WI38 (cell line): ENCODE results near the gene PLD1.

ENCODE experiments used
- H3K4me3 ChIP-seq: 2 replicates; pipeline ENCODE4 v1.5.1; 2011; ENCODE audit warnings: low read depth, mild to moderate bottlenecking, control low read depth, low read length
- TF ChIP-seq, protein P1 (sequence below): IDR thresholded peaks from 2 replicates; pipeline ENCODE4 v1.5.1; 2012; ENCODE audit warnings: low read depth, mild to moderate bottlenecking, control low read depth, low read length

The PLD1 gene

DNA sequence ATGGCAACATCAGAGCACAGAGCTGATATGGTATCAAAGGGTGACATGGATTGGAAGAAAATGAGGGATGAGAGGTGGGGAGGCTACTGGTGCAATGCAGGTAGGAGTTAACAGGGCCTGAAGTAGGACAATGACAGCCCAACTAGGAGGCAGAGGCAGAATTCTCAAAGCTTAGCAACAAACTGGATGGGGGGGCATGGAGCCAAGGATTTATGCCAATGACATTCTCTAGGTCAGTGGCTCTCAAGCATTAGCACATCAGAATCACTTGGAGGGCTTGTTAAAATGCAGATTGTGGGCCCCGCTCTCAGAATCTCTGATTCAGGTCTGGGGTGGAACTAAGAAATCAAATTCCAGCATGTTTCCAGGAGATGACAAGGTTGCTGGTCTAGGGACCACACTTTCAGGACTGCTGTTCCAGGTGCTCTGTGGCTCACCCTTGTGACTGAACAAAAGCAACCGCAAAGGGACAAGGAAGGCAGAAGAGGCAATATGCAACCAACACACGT lies 252.0 kb downstream of the PLD1 start:
- TF ChIP-seq, protein P1, sequence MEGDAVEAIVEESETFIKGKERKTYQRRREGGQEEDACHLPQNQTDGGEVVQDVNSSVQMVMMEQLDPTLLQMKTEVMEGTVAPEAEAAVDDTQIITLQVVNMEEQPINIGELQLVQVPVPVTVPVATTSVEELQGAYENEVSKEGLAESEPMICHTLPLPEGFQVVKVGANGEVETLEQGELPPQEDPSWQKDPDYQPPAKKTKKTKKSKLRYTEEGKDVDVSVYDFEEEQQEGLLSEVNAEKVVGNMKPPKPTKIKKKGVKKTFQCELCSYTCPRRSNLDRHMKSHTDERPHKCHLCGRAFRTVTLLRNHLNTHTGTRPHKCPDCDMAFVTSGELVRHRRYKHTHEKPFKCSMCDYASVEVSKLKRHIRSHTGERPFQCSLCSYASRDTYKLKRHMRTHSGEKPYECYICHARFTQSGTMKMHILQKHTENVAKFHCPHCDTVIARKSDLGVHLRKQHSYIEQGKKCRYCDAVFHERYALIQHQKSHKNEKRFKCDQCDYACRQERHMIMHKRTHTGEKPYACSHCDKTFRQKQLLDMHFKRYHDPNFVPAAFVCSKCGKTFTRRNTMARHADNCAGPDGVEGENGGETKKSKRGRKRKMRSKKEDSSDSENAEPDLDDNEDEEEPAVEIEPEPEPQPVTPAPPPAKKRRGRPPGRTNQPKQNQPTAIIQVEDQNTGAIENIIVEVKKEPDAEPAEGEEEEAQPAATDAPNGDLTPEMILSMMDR = no peak

DNA sequence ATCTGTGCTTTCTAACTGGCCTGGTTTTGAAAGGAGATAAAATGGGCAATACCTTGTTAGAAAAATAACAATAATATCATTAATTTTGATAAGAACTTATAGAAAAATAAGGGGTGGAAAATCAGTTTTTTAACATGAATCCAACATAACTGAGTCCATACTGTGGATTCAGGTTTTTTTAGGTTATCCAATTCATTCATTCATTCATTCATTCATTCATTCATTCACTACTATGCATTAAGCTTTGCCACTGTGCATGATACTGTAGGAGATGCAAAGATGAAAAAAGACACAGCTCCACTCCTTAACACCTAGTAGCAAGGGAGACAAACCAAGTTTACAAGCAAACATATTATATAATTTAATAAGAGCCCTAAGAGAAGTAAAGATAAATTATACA lies 253.1 kb downstream of the PLD1 start:
- TF ChIP-seq, protein P1 = no peak
- no peak overlapping the region for H3K4me3 ChIP-seq

More for the DNA sequence above, 252.0 kb downstream of the PLD1 start:
- no peak overlapping the region for H3K4me3 ChIP-seq

DNA sequence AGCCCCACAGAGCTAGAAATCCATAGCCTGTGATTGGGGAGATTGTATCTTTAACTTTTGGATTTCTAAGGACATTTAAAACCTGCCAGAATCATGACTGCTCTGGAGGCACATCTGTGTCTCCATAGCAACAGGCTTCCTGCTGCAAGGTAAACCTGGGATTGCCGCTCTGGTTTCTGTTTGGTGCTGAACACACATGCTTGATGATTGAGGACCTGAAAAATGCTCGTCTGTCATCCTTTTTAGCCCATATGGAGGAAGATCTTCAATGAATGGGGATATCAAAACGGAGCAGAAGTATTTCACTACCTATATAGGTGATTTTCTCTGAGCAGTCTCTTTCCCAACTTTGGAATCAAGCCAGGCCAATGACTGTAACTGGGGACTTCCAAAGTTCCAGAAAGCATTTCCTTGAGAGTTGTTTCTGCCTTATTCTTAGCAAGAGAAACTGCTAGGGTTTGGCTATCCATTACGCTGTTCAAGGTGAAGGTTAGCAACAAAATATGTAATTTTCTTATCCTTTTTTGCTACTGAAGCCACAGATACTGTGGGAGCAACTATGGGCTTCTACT lies 253.6 kb downstream of the PLD1 start:
- no peak overlapping the region for H3K4me3 ChIP-seq
- TF ChIP-seq, protein P1 = no peak

DNA sequence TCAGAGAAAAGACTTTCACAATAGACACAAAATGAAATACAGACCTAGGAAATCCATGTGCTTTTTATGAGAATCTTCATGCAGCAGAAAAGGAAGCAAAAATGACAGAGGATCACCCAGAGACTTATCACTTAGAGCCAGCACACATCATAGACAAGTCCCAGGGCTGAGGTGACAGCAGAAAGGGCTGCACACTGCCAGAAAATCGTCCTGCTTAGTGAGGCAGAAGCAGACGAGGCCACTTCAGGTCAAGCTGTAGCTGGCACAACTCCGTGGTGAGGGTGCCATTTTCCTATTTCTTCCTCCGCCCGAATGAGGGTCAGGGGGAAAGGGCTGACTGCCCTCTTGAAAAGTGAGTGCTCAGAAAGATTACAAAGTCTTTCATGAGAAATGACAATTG lies 254.1 kb downstream of the PLD1 start:
- TF ChIP-seq, protein P1 = no peak
- H3K4me3 ChIP-seq = no peak overlapping the region

DNA sequence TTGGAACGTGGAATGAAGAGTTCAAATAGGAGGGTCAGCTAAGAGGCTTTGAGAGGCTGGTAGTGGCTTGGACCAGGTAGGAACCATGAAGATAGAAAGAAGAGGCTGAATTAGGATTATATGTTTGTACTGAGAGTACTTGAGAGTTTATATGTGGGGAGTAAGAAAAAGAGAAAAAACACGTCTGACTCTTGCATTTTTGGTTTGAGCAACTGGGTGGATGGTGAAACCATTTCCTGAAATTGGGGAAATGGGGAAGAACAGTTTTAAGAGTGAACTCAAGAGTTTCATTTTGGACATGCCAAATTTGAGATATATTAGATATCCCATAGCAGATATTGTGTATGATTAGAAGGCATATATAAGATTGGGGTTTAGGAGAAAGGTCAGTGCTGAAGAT lies 257.2 kb downstream of the PLD1 start:
- H3K4me3 ChIP-seq = no peak overlapping the region
- TF ChIP-seq, protein P1 = no peak

DNA sequence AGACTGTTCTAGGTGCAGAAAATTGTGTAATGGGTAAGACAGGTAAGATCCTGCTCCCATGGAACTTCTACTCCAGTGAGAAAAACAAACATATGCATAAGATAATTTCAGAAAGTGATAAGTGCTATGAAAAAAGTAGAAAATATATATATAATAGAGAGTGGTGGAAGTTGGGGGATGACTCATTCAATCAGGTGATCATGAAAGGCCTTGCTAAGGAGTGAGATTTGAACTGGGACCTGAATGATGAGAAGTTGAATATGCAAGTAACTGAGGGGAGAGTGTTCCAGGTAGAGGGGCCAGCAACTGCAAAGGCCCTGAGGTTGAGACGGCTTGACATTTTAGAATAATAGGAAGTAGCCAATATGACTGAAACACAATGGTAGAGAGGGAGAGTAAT lies 257.8 kb downstream of the PLD1 start:
- H3K4me3 ChIP-seq = no peak overlapping the region
- TF ChIP-seq, protein P1 = no peak

DNA sequence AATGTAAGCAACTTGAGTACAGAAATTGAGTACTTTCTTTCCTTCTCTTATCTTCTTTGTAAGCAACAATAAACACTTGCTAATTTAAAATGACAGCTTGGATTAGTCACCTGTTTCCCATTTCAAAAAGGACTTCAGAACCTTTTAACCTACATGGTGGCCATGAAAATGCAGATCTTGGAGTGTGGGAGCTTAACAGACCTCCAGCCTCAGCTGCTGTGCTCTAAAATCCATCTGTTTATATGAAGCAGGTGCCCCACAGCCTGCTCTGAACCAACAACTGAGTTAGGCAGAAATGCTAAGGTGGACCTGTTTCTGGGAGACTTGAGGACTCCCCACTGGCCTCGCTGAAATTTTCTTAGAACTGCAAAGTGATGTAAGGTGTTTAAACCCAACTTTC lies 259.0 kb downstream of the PLD1 start:
- TF ChIP-seq, protein P1 = no peak
- H3K4me3 ChIP-seq = no peak overlapping the region
